Breast epithelium (tissue), 3 donors: ENCODE measurements around the gene ITGA3.

Source experiments
- POLR2A ChIP-seq: fragments of 450-650 bp; IDR thresholded peaks from one replicate; pipeline ENCODE4 v1.6.1; 2016; ENCODE audit warnings: antibody characterized with exemption, mild to moderate bottlenecking, moderate library complexity
- POLR2AphosphoS5 ChIP-seq, 3 donors: sonication (generic); formaldehyde crosslinking; IDR thresholded peaks; one replicate each; pipeline ENCODE4 v1.6.1; 2017; ENCODE audit warnings: antibody characterized with exemption in 3 of 3
- TF ChIP-seq, protein P1 (sequence below), 3 donors: fragments of 450-650 bp; IDR thresholded peaks; one replicate each; pipeline ENCODE4 v1.5.1; 2016 to 2017; ENCODE audit warnings: antibody characterized with exemption in 3 of 3, mild to moderate bottlenecking in 3 of 3, moderate library complexity in 3 of 3

DNA sequence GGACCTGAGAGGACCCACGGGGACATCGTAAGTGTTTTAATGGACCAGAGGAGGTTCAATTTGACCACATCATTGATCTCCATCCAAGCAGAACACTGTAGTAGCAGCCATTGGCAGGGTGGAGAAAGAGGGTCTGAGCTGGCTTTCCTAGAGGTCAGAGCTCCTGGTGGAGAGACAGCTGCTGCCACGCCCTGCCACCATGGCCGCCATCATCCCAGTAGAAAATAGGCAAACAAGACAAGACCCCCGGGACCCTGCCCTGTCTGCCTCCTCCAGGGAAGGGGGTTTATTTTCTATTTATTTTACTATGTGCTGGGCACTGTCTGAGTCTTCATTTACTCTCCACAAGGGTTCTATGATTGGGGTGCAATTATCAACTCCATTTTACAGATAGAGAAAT, 11.4 kb upstream of the ITGA3 start:
- TF ChIP-seq, protein P1, sequence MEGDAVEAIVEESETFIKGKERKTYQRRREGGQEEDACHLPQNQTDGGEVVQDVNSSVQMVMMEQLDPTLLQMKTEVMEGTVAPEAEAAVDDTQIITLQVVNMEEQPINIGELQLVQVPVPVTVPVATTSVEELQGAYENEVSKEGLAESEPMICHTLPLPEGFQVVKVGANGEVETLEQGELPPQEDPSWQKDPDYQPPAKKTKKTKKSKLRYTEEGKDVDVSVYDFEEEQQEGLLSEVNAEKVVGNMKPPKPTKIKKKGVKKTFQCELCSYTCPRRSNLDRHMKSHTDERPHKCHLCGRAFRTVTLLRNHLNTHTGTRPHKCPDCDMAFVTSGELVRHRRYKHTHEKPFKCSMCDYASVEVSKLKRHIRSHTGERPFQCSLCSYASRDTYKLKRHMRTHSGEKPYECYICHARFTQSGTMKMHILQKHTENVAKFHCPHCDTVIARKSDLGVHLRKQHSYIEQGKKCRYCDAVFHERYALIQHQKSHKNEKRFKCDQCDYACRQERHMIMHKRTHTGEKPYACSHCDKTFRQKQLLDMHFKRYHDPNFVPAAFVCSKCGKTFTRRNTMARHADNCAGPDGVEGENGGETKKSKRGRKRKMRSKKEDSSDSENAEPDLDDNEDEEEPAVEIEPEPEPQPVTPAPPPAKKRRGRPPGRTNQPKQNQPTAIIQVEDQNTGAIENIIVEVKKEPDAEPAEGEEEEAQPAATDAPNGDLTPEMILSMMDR (IDR thresholded peaks at IDR 0.05): no peak
- TF ChIP-seq POLR2A (no peak), POLR2AphosphoS5 (IDR thresholded peaks at IDR 0.05) (no peak)
